GM18868 (cell line): ENCODE results near the gene OCIAD2.
"Not testable (repeated sequence)": the region's sequence is repeated elsewhere in the genome, so short reads cannot be mapped to it uniquely, and the experiment has no call there.

Experiments used
- ATAC-seq: cut with Tn5 transposase; IDR thresholded peaks from one replicate; pipeline ENCODE4 v1.9.1; 2021; ENCODE audit warnings: mild to moderate bottlenecking, moderate library complexity; ENCODE audit not compliant: unreplicated experiment

Gene OCIAD2

DNA sequence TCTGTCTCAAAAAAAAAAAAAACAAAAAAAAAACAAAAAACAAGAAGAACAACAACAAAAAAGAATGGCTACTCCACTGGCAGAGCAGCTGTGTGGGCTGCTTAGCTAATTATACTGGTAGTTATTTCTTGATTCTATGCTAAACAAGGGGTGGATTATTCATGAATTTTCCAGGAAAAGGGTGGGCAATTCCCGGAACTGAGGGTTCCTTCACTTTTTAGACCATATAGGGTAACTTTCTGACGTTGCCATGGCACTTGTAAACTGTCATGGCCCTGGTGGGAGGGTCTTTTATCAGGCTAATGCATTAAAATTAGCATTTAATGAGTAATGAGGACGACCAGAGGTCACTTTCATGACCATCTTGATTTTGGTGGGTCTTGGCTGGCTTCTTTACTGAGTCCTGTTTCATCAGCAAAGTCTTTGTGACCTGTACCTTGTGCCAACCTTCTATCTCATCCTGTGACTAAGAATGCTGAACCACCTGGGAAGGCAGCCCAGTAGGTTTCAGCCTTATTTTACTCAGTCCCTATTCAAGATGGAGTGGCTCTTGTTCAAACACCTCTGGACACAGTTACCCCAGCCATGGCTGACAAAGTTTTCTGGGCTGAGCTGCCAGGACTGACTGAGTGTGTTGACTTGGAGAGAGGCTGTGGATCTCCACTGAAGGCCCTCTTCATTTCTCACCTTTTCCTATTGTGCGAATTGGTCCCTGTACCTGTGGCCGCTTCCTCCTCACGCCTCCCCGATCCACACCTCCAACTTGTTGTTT is 1.3 kb upstream of the OCIAD2 start:
- no peak for ATAC-seq

DNA sequence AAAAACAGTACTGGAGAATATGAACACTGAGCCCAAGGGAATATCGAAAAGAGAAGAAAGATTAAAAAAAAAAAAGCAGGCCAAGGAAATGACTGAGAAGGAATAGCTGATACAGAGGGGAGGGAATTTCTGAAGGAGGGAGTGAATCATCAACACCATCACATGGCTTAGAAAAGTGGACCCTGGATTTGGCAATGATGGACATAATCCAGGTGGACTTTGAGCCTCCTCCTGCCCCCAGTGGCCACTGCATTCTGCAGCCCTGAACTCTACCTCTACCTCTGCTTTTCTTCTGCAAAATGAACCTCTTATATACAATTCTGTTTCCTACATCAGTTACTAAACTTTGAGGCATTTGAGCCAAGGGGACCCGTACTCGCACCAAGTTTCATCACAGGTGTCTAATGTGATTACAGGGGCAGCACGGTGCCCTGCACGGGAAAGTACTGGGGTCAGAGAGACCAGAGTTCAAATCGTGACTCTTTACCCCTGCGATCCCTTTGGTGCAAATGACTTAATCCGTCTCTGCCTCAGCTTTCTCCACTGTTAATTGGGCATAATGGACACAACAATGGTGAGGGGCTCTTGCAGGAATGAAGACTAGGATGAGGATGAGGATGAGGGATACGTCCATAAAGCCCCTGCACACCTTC is 1.1 kb downstream of the OCIAD2 start:
- ATAC-seq, result no peak

DNA sequence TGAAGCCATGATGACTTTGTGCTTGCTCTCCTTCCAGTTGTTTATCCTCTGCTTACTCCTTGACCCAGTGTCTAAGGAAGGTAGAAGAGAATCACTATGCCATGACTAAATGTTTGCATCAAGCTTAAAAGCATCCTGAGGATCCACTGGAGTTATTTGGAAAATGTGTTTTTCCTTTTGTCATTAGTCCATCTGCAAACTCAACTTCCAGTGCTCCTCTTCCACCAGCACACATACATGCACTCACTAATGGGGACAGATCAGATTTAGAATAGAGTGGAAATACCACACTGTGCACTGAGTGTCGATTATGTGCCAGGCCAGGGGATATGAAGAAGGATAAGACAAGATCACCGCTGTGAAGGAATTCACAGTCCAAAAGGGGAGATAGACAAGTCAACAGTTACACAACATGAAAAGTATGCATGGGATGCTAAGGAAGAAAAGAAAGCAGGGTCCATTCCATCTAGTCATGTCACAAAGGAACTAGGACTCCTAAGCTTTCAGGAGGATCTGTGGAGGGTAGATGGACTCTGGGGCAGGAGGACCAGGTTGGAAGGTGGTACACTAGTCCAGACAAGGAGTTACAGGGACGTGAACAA is 1.9 kb downstream of the OCIAD2 start:
- no peak for ATAC-seq

DNA sequence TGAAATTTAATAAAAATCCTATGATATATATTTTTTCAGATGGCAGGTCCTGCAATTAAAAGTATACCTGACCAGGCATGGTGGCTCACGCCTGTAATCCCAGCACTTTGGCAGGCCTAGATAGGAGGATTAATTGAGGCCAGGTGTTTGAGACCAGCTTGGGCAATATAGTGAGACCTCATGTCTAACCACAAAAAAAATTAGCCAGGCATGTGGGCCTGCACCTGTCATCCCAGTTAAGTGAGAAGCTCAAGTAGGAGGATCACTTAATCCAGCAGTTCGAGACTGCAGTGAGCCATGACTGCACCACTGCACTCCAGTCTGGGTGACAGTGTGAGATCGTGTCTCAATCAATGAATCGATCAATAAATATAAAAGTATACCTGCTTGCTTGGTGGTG is 2.5 kb downstream of the OCIAD2 start:
- no peak for ATAC-seq

DNA sequence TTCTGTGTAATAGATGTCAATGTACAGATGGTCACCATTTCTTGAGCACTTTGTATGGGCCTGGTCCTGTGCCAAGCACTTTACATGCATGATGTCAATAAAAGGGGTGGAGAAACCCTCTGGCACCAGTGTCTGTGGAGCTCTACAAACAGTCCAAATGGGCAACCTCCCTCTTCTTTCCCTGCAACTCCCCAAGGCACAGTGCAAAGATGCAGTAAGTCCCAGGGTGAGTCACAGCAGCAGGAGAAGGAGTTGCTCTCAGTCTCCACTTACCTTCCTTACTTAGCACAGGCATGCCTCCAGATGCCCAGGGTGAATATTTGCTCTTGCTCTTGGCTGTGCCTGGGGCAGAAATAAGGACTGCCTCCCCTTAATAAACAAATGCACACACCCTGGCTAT is 4.3 kb downstream of the OCIAD2 start:
- no peak for ATAC-seq

DNA sequence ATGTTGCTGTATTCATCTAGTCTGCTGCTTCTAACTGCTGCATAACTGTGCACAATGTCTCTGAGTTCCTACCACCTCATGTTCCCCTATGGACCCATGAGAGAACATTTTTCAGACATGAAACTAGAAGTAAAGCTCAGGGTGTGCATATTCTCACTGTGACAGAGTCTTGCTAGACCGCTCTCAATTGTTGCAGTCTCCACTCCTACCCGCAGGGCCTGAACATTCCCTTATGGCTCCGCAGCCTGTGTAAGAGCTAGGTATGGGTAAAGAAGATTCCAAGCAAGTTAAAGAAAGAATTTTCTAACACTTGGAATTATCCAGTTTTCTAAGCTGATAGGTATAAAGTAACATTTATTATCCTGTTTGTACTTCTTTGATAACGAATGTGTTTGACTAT is 5.4 kb downstream of the OCIAD2 start:
- no peak for ATAC-seq

DNA sequence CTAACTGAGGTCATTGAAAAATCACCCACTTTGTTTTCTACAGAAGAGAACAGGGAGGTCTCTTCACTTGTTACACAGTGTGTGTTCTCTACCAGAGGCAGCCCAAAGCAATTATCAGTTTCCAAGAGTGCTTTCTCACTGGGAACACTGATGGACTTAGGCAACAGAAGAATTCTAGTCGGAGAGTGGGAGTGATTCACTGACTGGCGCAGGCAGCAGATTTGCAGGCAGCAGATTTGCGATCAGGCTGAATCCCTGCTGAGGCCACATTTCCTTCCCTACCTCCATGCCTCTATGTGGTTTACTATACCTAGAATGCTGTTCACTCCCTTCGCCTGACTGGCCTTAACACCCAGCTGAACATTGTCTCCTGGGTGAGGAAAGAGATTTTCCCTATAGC is 6.6 kb downstream of the OCIAD2 start:
- peak; percentile 17 for ATAC-seq

DNA sequence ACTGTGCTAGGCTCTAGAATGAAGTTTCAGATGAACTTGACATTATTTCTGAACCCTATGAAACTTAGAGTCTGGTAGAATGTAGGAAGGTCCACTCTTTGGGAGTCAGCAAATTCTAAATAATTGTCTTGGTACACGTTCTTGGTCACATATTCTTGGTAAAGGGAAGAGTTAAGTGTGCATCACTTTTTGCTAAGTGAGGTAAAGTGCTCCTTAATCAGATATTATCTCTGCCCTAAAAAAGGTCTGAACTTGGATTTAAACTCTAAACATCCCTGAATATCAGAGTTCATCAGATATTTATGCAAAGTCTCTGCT is 7.2 kb downstream of the OCIAD2 start:
- ATAC-seq, result peak; percentile 23

DNA sequence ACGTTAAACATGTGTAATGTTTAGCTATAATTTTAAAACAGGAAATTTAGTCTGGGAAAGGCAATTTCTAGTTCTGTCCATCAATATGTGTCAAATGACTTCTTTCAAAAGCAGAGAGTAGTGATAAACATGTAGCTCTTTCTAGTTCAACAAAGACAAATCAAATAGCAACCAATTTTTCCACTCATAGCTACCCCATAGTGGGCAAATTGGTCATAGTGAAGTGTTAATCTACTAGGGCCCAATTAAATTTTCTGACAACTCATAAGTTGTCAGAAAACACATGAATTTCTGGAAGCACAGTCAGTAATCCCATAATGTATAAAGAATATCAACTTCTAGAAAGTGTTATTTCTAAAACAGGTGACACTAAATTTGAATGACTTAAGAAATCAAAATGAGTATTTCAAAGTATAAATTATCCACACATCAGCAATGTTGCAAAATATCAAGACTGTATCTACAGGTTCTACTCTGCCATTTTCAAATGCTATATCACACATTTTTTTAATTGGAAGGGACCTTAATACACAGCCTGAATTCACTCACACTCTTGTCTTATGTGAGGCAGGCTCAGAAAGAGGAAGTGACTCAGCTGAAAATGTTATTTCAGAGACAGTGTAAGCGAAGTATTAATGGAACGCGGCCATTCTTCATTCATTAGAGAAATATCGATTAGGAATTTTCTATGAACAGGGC is 7.7 kb downstream of the OCIAD2 start:
- ATAC-seq, result peak; percentile 96

DNA sequence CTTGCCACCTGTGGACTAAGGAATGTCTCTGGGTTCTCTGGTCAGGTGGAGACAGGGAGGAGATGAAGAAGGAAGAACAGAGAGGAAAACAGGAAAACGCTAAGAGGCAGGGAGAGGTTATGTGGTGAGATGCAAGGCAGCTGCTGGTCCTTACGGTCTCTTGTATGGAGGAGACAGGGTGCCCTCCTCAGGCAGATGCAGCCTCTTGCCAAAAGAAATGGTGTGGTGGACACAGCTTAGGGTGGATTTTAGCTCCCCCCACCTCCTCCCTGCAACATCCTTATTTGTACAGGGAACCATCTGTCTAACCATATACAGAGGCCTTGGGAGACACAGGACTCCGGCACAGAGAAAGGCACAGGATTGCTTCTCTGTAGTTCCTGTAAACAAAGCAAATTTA is 9.7 kb downstream of the OCIAD2 start:
- no peak for ATAC-seq

DNA sequence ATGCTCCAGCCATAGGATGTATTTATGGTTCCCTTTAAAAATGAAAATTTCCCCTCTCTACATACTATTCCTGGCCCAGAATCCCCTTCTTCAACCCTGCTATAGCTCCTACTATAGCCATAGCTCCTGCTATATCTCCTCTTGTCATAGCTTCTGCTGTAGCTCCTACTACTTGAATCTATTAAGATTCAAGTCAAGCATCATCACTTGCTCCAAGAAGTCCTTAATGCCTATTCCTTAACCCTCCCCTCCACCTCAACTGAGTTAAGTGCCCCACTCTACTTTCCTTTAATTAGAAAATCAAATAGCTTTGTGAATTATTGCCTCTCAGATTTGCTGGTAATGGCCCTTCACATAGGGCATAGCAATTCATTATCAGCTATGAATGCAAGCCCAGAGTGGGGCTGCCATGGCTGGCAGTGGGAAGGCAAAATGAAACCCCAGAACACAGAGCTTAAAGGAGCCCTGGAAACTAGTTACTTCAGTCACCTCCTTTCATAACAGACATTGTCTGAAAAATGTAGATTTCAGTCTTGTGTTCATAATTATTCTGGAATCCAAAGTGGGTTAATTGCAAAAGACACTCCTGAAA is 15.4 kb downstream of the OCIAD2 start:
- no peak for ATAC-seq

DNA sequence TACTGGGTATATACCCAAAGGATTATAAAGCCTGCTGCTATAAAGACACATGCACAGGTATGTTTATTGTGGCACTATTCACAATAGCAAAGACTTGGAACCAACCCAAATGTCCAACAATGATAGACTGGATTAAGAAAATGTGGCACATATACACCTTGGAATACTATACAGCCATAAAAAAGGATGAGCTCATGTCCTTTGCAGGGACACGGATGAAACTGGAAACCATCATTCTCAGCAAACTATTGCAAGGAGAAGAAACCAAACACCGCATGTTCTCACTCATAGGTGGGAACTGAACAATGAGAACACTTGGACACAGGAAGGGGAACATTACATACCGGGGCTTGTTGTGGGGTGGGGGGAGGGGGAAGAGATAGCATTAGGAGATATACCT is 16.8 kb downstream of the OCIAD2 start:
- not testable (repeated sequence) for ATAC-seq

DNA sequence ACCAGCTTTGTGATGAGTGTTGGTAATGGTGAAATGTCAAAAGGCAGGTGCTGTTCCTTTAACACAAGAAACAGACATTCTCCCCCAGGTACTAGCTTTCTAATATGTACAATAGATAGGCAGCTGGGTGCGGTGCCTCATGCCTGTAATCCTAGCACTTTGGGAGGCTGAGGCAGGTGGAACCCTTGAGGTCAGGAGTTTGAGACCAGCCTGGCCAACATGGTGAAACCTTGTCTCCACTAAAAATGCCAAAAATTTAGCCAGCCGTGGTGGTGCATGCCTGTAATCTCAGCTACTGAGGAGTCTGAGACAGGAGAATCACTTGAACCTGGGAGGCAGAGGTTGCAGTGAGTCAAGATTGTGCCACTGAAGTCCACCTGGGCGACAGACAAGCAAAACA is 24.9 kb downstream of the OCIAD2 start:
- not testable (repeated sequence) for ATAC-seq

DNA sequence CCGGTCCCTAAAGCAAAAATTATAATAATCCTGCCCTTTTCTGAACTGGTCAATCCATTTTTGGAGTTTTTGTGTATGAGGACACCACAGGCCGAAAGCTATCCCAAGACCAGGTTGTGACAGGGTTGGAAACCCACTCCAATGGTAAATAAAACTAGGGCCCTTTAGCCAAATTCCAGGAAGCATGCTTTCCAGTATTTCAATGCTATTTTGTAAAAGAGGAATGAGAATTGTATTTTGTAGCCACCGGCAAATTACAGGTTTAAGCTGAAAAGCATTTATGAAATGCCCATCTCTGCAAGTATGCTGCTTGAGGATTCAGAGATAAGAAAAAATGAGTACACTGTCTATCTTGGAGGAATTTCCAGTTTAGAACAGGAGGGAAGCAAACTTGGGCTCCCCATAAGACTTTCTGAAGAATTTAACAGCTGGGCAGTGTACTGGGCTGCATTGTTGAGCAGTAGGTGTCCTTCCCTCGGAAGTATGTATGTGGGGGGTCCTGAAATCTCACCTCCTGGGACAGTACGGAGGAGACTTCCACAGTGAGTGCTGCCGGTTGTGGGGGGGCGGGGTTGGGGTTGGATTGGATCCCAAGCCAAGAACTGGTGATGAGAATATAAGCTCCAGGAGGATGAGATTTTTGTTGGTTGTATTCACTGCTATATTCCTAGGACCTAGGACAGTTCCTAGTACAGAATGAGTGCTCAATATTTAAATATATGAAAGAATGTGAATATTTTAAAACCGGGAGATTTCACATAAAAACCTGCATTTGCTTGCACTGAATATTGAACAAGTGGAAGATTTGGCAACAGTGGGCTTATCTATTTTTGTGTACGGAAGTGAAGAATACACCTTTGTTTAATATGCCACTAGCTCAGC is 26.8 kb downstream of the OCIAD2 start:
- ATAC-seq, result no peak

DNA sequence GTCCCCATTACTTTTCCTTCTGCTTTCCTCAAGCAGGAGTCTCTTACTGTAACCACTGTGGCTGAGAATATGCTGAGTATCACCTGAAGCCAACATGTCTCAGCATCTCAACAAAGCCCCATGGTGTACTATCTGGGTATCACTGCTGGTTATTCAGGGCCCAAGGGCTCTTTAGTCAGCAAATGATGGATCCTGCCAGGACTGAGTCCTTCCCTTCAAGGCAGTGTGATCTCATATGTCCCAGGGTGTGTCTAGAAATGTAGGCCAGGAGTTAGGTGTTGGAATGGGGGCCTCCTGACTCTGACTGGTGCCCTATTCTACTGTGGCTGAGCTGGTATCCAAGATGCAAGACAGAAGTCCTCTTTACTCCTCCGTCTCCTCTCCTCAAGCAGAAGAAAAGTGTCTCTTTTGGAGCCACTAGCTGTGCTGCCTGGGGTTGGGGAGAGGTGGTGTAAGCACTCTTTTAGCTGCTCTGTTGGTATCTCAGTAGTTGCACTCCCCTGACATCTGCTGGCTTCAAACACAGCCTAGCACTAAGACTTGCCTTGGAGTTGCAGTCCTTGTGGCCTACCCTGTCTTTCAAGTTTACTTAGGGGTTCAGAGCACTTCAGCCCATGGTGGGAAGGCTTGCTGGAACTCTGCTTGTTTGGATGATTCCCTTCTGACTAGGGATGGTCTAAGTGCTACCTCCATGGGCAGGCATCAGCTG is 28.6 kb downstream of the OCIAD2 start:
- ATAC-seq, result no peak

DNA sequence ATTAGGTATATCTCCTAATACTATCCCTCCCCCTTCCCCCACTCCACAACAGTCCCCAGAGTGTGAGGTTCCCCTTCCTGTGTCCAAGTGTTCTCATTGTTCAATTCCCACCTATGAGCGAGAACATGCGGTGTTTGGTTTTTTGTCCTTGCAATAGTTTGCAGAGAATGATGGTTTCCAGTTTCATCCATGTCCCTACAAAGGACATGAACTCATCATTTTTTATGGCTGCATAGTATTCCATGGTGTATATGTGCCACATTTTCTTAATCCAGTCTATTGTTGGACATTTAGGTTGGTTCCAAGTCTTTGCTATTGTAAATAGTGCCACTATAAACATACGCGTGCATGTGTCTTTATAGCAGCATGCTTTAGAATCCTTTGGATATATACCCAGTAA is 41.9 kb downstream of the OCIAD2 start:
- ATAC-seq, result not testable (repeated sequence)

DNA sequence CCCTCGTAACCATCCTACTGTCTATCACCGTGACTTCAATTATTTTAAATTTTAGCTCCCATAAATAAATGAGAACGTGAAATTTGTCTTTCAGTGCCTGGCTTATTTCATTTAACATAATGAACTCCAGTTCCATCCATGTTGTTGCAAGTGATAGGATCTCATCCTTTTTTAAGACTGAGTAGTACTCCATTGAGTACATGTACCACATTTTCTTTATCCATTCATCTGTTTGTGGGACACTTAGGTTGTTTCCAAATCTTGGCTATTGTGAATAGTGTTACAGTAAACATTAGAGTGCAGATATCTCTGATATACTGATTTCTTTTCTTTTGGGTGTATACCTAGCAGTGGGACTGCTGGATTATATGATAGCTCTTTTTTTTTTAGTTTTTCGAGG is 42.8 kb downstream of the OCIAD2 start:
- ATAC-seq, result no peak

DNA sequence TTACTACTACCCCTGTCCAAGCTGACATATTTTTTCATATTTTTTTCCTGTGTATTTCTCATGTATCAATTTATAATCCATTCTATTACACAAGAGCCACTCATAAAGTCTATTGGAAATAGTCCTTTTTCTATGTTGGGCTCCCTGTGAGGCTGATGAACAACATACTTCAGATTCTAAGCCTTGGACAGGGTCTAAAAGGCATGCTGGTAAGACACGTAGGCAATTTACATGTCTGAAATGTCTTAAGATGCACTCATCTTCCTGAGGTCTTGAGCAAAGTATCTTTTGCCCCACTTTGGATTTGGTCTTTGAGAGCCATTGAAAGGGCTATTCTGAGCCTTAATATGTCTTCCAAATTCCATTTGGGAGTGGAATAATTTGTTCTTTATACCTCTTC is 43.9 kb downstream of the OCIAD2 start:
- no peak for ATAC-seq

DNA sequence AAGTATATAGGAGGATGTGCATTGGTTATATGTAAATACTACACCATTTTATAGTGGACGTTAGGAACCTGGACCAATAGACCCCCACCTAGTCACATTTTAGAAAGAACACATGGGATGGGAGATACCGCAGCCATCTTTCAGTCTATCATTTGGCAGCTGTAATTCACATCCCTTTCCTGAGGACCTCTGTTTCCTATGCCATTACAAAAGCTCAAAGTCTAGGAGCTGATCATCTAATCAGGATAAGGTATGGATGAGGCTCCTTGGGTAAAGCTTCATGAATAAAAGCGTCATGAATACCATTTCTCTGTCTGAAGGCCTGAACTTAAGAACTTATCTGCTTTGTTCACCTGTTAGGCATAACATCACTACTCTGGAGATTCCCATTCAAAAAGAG is 44.5 kb downstream of the OCIAD2 start:
- ATAC-seq, result no peak

DNA sequence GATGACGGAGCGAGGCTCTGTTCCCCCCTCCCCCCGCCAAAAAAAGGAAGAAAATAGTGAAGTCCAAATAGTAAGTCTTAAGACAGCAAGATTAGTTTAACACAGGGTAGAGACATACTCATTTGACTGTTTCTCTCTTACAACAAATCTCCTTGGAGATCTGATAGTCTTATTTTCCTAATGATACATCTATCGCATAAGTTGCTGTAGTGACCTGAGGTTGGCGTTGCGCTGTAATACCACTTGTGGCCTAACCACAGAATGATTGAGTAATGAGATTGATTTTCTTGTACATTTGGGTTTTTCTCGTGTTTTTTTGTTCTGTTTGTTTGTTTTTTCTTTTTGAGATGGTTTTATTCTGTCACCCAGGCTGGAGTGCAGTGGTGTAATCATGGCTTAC is 48.4 kb downstream of the OCIAD2 start:
- no peak for ATAC-seq
